ENCODE data around the gene SLC14A1.

GRCh38 chr18:45777393-45777792, 53.4 kb downstream of the SLC14A1 start:
- TF ChIP-seq CTCF (IDR thresholded peaks at IDR 0.05): no peak
- no peak for TF ChIP-seq POLR2A (IDR thresholded peaks at IDR 0.05)
